Raji (cell line): Measurements from ENCODE around the gene SLC30A7.

ENCODE experiments used
- POLR2A ChIP-seq: IDR thresholded peaks from 2 replicates; pipeline ENCODE4 v1.6.1; 2011; ENCODE audit warnings: low read depth, low read length, control low read depth; ENCODE audit not compliant: insufficient read depth

Gene SLC30A7

GRCh38 chr1:100952104-100952745 is 56.3 kb downstream of the SLC30A7 start:
- no peak for TF ChIP-seq POLR2A

DNA sequence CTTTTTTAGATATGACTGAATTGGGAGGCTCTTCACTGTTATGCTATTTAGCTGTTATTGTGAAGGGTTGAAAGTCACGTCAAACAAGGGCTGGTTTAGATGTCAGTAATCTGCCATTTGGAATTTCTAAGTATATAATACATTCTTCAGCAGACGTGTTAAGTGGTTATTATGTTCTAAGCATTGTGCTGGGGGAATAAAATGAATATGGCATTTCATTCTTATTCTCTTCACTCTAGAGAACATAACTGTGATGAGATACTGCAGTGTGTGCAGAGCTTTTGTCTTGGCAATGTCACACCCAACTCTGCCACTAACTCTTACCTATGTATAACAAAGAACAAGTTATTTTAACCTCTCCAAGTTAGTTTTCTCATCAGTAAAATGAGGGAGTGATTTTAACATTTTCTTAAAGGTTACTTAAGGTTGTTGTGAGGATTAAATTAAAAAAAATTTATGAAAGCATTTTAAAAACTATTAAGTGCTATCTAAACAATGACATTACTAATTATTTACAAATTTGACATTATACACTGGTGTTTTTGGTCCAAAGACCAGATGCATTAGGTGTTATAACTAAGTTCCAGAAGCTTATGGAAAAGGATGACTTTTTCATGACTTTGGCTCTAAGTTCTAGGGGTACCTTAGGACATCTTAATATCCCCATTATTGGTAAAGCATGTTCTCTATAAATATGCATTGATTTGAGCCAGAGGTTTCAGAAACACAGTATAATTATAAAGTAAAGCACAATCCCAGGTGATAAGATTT is 58.3 kb downstream of the SLC30A7 start:
- TF ChIP-seq POLR2A = no peak

DNA sequence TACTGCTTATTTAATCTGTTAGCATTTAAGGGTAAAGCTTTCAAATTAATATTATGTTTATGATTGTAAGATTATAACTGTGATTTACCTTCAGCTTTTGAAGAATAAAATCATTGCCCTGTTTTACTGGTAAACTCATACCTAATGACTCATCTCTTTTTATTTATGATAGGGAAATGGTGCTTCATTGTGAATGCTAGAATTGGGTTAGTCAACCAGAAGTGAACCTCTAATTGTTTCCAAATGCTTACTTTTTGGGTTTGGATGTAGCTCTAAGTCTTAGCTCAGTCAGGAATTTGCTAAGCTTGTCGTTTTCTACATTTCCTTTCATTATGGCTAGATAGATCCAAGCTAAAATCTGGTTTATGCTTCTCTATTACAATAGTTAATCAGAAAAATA is 59.4 kb downstream of the SLC30A7 start:
- no peak for TF ChIP-seq POLR2A

DNA sequence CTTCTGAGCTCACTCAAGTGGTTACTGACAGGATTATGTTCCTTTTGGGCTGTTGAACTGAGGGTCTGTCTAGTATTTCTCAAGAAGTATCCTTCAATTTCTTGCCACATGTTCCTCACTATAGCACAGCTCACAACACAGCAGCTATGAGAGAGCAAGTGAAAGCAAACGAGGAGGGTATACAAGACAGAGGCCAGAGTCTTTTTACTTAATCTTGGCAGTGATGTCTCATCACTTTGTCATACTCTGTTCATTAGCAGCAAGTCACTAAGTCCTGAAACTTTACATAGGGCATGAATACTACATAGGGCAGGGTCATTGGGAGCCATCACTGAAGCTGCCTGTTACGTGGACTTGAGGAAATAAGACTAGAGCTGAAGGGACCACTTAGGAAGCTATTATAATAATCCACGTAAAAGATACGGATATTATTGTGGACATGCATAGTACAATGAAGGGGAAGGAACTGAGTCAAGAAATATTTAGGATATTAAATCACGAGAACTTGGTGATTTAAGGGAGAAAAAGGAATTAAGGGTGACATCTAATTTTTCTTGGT is 63.7 kb downstream of the SLC30A7 start:
- no peak for TF ChIP-seq POLR2A

GRCh38 chr1:100960098-100960497 is 64.2 kb downstream of the SLC30A7 start:
- no peak for TF ChIP-seq POLR2A

- TF ChIP-seq POLR2A = no peak
These were observed 72.7 kb downstream of the SLC30A7 start for GRCh38 chr1:100968621-100969020.

- TF ChIP-seq POLR2A = no peak
These were observed 73.4 kb downstream of the SLC30A7 start for GRCh38 chr1:100969327-100969726.

DNA sequence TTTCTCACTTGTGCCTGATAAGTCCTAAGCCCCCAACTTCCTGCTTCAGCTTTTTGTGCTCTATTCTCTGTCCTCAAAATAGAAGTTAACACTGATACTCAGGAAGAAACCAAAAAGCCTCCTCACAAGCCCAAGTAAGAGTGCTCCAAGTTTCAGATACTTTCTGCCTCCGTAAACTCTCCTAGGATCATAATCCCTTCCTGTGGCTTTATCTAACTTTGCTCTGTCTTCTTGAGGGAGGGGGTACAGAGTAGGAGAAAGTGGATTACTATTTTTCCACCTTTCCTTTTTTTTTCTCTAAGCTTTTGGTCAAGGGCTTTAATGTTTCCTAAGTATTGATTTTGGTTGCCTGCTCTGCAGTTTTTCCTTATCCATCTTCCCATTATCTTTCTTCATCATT is 75.1 kb downstream of the SLC30A7 start:
- TF ChIP-seq POLR2A = no peak

GRCh38 chr1:100972185-100972584 is 76.3 kb downstream of the SLC30A7 start:
- no peak for TF ChIP-seq POLR2A

GRCh38 chr1:100976936-100977335 is 81.0 kb downstream of the SLC30A7 start:
- no peak for TF ChIP-seq POLR2A

DNA sequence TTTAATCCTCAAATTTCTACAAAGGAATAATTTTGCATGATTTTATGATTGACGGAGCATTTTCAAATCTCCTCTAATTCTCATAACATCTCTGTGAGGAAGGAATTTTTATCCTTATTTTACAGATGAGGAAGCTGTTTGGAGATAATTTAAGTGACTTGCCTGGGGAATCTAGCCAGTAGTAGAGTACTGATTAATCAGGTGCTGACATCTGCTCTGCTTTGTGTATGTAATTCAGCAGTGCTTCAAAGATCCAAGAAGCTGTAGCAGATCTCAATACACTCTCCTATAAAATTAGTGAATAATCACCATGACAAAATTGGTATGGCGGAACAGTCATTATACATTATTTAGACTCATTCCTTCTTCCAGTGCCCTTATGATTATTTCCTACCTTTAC is 83.7 kb downstream of the SLC30A7 start:
- TF ChIP-seq POLR2A = no peak

- no peak for TF ChIP-seq POLR2A
These were observed 86.9 kb downstream of the SLC30A7 start for GRCh38 chr1:100982793-100983192.

DNA sequence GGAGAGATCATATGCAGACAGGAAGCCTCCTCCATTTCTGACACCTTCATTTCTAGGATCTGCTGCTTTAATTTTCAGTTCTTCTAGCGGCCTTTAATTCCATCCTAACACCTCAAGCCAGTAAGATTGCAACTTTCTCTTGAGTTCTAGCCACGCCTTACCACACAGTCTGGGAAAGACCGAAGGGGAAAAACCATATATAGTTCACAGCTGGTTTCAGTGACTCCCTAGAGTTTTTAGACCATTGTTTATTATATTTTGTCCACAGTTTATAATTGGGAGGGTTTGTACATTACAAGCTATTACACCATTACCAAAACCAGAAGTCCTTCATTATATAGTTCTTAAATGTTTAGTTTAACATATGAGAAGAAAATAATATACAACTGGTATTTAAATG is 92.2 kb downstream of the SLC30A7 start:
- TF ChIP-seq POLR2A = no peak

- no peak for TF ChIP-seq POLR2A
These were observed 93.6 kb downstream of the SLC30A7 start for GRCh38 chr1:100989306-100990077.

DNA sequence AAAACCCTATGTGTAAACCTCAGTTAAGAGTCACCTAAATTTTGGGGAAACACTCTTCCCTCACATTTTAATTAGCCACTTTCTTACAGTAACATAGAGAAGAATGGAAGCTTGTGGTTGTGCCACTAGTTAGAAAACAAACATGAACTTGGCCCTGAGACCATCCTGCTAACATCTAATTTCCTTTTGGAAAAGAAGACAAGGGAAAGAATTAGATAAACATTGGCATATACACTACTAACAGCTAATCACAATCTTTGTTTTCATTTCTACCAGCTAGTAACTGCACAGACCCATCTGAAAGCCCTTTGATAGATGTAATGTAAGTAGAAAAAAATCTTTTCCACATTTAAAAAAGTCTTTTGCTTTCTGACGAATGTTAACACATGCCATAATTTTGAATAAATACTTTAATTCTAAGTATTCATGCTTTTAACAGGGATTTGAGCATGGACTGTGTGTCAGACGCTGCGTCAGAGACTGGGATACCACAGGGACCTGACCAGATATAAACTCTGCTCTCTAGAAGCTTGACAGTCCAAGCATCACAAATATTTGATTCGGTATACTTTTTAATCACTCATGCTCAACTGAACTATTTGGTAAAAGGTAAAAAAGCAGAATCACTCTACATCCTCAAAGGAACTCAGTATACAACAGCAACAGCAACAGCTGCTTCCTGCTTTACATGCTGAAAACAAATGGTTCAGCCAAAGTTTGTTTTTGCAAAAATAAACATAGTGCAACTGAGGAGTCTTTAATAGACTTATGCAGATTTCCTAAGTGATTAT is 99.5 kb downstream of the SLC30A7 start:
- no peak for TF ChIP-seq POLR2A
